ENCODE data around the gene MBD4. TPM values are rescaled to one million over a fixed set of nuclear protein-coding genes. Genes with fewer than 3 reads are reported as not detected.
"Not testable (repeated sequence)": the region's sequence is repeated elsewhere in the genome, so short reads cannot be mapped to it uniquely, and the experiment has no call there.

The MBD4 gene
- 10 to 100 TPM; 17.0 to 32.7 (median 22.5) TPM for polyA plus RNA-seq
- long read RNA-seq, donor 1 = 0 reads
- long read RNA-seq, donor 2, partial matches to known transcripts = 0 of 4 reads
- long read RNA-seq, donor 2, other reads (novel, unspliced or antisense) = 0 of 4 reads
- long read RNA-seq, donor 3, partial matches to known transcripts = 8 of 12 reads
- long read RNA-seq, donor 3, other reads (novel, unspliced or antisense) = 0 of 12 reads
- long read RNA-seq, donor 4 = 0 reads
- long read RNA-seq, donor 5, partial matches to known transcripts = 0 of 1 reads
- long read RNA-seq, donor 5, other reads (novel, unspliced or antisense) = 0 of 1 reads
- long read RNA-seq, donor 6, partial matches to known transcripts = 8 of 13 reads
- long read RNA-seq, donor 6, other reads (novel, unspliced or antisense) = 0 of 13 reads
- long read RNA-seq, donor 7 = 0 reads
- long read RNA-seq, donor 8, partial matches to known transcripts = 0 of 2 reads
- long read RNA-seq, donor 8, other reads (novel, unspliced or antisense) = 0 of 2 reads
- long read RNA-seq, donor 9, partial matches to known transcripts = 0 of 2 reads
- long read RNA-seq, donor 9, other reads (novel, unspliced or antisense) = 0 of 2 reads
- long read RNA-seq, donor 10, partial matches to known transcripts = 6 of 11 reads
- long read RNA-seq, donor 10, other reads (novel, unspliced or antisense) = 0 of 11 reads

DNA sequence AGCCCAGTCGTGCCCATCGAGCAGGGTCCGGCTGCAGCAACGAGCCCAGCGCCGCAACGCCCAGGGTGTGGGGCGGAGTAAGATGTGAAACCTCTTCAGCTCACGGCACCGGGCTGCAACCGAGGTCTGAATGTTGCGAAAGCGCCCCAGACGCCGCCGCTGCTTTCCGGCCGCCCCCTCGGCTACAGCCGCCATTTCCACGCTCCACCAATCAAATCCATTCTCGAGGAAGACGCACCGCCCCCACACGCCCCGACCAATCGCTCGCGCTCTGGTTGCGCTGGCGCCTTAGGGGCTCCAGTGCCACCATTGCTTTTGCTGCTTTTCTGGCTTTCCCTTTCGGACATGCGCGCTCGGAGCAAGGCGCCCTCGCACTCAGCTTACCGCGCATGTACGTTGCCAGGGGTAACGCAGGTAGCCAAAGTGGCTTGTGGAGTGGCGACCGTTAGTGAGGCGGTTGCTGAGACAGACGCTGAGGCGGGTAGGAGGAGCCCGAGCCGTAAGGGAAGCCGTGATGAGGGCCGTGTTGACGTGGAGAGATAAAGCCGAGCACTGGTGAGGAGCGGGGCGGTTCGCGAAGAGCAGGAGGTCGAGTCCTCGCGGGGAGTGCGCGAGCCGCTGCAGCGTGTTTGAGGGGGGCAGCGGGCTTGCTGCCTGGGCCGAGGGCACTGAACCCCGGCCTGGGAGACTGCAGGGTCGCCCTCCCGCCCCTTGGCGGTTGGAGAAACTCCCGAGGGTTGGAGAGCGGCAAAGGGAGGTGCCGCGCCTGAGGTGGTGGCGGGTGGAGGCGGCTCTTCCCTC, at the start of gene MBD4, which contains the start of gene IFT122:
Gene MBD4 (minus strand): TSS at position 132 of the 801 bp plus-strand sequence. CDS start 115 bp downstream, at position 17.
Gene IFT122 (plus strand): TSS at position 408 of the 801 bp plus-strand sequence. CDS start 107 bp downstream, at position 515.
- Histone ChIP-seq H3K9me3 (ENCODE audit: control insufficient read depth in 2 of 2, insufficient read depth in 1 of 2, low read depth in 1 of 2, low read length in 1 of 2) (no peaks in the 10 kb centered on the region), H3K4me1 (ENCODE audit: control insufficient read depth in 3 of 3, insufficient read depth in 2 of 3, low read depth in 1 of 3, low read length in 2 of 3) (peaks cover 3 to 10% (median 8%) of the 10 kb centered on the region in 3 donors), H3K27me3 (ENCODE audit: control insufficient read depth in 3 of 3, insufficient read depth in 3 of 3, low read length in 3 of 3) (no peaks in the 10 kb centered on the region), H3K27ac (ENCODE audit: low read depth in 1 of 3, low read length in 2 of 3) (peak within 1 kb of the TSS; percentile 79 to 92 (median 89)), H3K4me3 (ENCODE audit: low read depth in 1 of 3, low read length in 3 of 3) (peak within 1 kb of the TSS; percentile 54 to 96 (median 79)), H3K36me3 (ENCODE audit: control insufficient read depth in 3 of 3, insufficient read depth in 2 of 3, low read depth in 1 of 3, low read length in 3 of 3) (peaks cover 2 to 7% (median 7%) of the 10 kb centered on the region in 3 donors)
- peak; percentile 70 for FAIRE-seq
- peak; percentile 99 to 100 for DNase-seq
- WGBS, 3 donors = 0 to 1% (median 1%) methylated on average over 67 to 75 of the region's 75 CpGs

DNA sequence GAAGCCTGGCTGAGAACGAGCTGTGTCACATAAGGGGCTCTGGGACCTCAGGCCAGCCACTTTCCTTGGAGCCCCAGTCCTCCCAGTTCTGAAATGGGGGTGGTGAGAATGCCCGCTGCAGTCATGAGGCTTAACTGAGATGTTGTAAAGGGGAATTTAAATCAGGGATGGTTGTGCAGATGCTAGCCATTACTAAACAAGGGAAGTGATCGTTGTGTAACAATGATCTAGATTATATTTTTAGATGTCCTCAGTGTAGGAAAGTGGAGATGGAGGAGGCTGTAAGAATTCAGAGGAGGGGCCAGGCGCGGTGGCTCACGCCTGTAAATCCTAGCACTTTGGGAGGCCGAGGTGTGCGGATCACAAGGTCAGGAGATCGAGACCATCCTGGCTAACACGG, 49.5 kb upstream of the MBD4 start:
- not testable (repeated sequence) for H3K4me3 ChIP-seq (ENCODE audit: low read depth in 1 of 3, low read length in 3 of 3); H3K27me3 ChIP-seq (ENCODE audit: control insufficient read depth in 3 of 3, insufficient read depth in 3 of 3, low read length in 3 of 3); H3K27ac ChIP-seq (ENCODE audit: low read depth in 1 of 3, low read length in 2 of 3); FAIRE-seq; DNase-seq; H3K4me1 ChIP-seq (ENCODE audit: control insufficient read depth in 3 of 3, insufficient read depth in 2 of 3, low read depth in 1 of 3, low read length in 2 of 3); H3K9me3 ChIP-seq (ENCODE audit: control insufficient read depth in 2 of 2, insufficient read depth in 1 of 2, low read depth in 1 of 2, low read length in 1 of 2)
- H3K36me3 ChIP-seq (ENCODE audit: control insufficient read depth in 3 of 3, insufficient read depth in 2 of 3, low read depth in 1 of 3, low read length in 3 of 3) = peaks cover 0 to 60% (median 2%) of the 10 kb centered on the region in 3 donors
- 87 to 98% (median 90%) methylated on average over 10 of the region's 10 CpGs for WGBS, 3 donors

DNA sequence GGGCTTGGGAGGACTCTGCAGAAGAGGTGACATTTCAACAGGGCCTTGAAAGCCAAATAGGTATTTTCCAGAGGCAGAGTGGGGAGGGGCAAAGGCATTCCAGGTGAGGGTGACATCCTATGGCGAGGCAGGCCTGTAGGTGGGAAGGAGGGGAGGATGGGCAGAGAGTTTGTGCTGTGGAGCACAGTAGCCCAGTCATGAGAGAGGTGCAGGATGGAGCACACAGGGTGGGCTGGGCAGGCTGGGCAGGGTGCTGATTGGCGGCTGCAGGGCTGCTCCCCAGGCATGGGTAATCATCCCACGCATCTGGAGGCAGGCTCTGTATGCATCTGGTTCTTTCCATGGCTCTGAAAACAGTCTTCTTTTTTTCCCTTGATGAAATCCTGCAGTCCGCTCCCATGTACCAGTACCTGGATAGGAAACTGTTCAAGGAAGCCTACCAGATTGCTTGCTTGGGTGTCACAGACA, 48.2 kb upstream of the MBD4 start:
- 89 to 97% (median 97%) methylated on average over 3 to 4 of the region's 4 CpGs for WGBS, 3 donors
- not testable (repeated sequence) for DNase-seq; H3K4me1 ChIP-seq (ENCODE audit: control insufficient read depth in 3 of 3, insufficient read depth in 2 of 3, low read depth in 1 of 3, low read length in 2 of 3); FAIRE-seq; H3K27me3 ChIP-seq (ENCODE audit: control insufficient read depth in 3 of 3, insufficient read depth in 3 of 3, low read length in 3 of 3); H3K4me3 ChIP-seq (ENCODE audit: low read depth in 1 of 3, low read length in 3 of 3); H3K27ac ChIP-seq (ENCODE audit: low read depth in 1 of 3, low read length in 2 of 3); H3K9me3 ChIP-seq (ENCODE audit: control insufficient read depth in 2 of 2, insufficient read depth in 1 of 2, low read depth in 1 of 2, low read length in 1 of 2)
- H3K36me3 ChIP-seq (ENCODE audit: control insufficient read depth in 3 of 3, insufficient read depth in 2 of 3, low read depth in 1 of 3, low read length in 3 of 3) = peaks cover 0 to 64% (median 2%) of the 10 kb centered on the region in 3 donors

DNA sequence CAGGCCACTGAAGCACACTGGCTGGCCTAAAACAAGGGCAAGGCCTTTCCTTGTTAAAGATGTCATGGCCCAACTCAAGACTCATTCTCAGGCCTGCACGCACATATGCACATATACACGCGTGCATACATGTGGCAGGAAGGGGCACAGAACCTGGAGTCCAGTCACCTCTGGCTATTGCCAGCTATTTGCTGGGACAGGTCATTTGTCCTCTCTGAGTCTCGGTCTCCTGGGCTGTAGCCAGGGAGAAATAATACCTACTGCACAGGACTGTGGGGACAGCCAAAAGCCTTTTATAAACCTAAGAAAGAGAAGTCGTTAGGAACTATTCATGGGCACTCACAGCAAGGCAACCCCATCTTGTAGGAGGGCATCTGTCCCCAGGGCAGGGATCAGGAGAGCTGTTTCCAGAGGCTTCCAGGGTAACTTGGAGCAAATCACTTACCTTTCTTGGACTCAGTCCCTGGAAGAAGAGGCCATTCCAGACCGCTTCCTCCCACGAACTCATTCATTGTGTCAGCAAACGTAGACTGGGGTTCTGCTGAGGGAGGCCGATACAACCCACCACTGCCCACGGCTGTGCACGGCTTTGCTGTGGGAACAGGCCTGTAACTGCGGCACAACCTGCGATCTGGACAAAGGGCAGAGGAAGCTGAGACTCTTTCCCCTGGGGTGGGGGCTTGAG, 47.6 kb upstream of the MBD4 start:
- FAIRE-seq = no peak
- no peak overlapping the region for H3K27ac ChIP-seq (ENCODE audit: low read depth in 1 of 3, low read length in 2 of 3)
- peaks cover 0 to 5% (median 0%) of the 10 kb centered on the region in 3 donors for H3K4me1 ChIP-seq (ENCODE audit: control insufficient read depth in 3 of 3, insufficient read depth in 2 of 3, low read depth in 1 of 3, low read length in 2 of 3)
- DNase-seq = no peak
- no peaks in the 10 kb centered on the region for H3K9me3 ChIP-seq (ENCODE audit: control insufficient read depth in 2 of 2, insufficient read depth in 1 of 2, low read depth in 1 of 2, low read length in 1 of 2)
- 93 to 94% (median 93%) methylated on average over 13 of the region's 13 CpGs for WGBS, 3 donors
- no peak overlapping the region for H3K4me3 ChIP-seq (ENCODE audit: low read depth in 1 of 3, low read length in 3 of 3)
- H3K36me3 ChIP-seq (ENCODE audit: control insufficient read depth in 3 of 3, insufficient read depth in 2 of 3, low read depth in 1 of 3, low read length in 3 of 3) = peaks cover 0 to 64% (median 2%) of the 10 kb centered on the region in 3 donors
- no peaks in the 10 kb centered on the region for H3K27me3 ChIP-seq (ENCODE audit: control insufficient read depth in 3 of 3, insufficient read depth in 3 of 3, low read length in 3 of 3)

DNA sequence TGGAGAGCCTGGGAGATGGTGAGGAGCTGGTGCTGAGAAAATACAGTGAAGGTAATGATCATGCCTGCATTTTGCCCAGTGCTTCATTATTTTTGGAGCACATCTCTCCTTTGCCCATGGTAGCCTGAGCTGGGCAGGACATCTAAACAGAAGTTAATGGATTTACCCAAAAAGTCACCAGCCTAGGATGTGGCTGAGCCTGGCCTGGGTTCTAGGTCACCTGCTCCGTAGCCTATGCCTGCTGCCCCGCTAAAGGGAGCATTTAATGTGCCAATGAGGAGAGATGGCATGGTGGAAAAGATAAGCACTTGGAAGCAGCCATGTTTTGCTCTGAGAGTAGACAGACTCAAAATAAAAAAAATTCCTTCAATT, 46.9 kb upstream of the MBD4 start:
- Histone ChIP-seq H3K36me3 (ENCODE audit: control insufficient read depth in 3 of 3, insufficient read depth in 2 of 3, low read depth in 1 of 3, low read length in 3 of 3) (peaks cover 2 to 64% (median 2%) of the 10 kb centered on the region in 3 donors), H3K4me3 (ENCODE audit: low read depth in 1 of 3, low read length in 3 of 3) (no peak overlapping the region), H3K27ac (ENCODE audit: low read depth in 1 of 3, low read length in 2 of 3) (peak overlapping the region in 1 of 3 donors; percentile 40), H3K9me3 (ENCODE audit: control insufficient read depth in 2 of 2, insufficient read depth in 1 of 2, low read depth in 1 of 2, low read length in 1 of 2) (no peaks in the 10 kb centered on the region), H3K4me1 (ENCODE audit: control insufficient read depth in 3 of 3, insufficient read depth in 2 of 3, low read depth in 1 of 3, low read length in 2 of 3) (peaks cover 0 to 5% (median 0%) of the 10 kb centered on the region in 3 donors), H3K27me3 (ENCODE audit: control insufficient read depth in 3 of 3, insufficient read depth in 3 of 3, low read length in 3 of 3) (no peaks in the 10 kb centered on the region)
- DNase-seq (no peak), FAIRE-seq (no peak)
- WGBS, 3 donors = 91 to 98% (median 94%) methylated on average over 2 of the region's 2 CpGs

DNA sequence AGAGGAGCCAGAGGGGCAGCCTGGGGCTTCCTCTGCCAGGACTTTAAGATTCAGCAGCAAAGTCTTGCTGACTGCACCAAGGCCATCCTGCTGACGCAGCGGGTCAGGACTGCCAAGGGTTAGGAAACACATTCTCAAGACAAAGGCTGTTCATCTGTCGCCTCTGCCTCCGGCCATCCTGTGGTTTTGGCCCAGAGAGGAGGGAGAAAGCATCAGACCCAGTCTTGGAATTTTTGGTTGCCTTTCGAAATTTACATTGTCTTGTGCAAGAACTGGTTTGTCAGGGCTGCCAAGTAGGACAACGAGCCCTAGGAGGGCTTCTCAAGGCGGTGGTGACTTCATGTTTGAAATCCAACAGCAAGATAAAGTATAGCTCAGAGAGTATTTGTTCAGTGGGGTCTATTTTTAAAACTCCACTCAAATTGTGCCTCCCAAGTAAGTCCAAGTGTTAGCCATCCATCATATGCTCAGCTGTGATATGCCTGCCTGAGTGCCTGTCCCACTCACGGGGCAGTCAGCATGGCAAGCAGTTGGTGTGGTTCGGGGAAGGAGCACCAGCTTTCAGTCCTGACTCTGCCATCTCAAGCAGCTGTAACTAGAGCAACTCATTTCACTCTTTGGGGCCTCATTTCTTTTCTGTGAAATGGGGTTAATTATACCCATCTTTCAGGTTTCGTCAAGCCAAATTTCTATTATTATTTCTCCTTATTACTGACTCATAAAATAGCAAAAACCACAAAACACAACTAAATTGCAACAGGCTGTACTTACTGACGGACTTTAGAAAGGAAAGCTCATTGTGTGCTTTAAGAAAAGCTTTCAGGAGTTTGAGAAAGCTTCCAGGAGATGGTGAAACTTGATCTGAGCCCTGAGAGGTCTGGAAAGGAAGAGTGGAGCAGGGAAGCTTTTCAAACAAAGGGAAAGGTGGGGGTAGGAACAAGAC, 46.2 kb upstream of the MBD4 start:
- 70 to 86% (median 84%) methylated on average over 11 of the region's 11 CpGs for WGBS, 3 donors
- FAIRE-seq (no peak), DNase-seq (no peak)
- Histone ChIP-seq H3K4me3 (ENCODE audit: low read depth in 1 of 3, low read length in 3 of 3) (no peak overlapping the region), H3K36me3 (ENCODE audit: control insufficient read depth in 3 of 3, insufficient read depth in 2 of 3, low read depth in 1 of 3, low read length in 3 of 3) (peaks cover 3 to 60% (median 3%) of the 10 kb centered on the region in 3 donors), H3K9me3 (ENCODE audit: control insufficient read depth in 2 of 2, insufficient read depth in 1 of 2, low read depth in 1 of 2, low read length in 1 of 2) (no peaks in the 10 kb centered on the region), H3K4me1 (ENCODE audit: control insufficient read depth in 3 of 3, insufficient read depth in 2 of 3, low read depth in 1 of 3, low read length in 2 of 3) (peaks cover 0 to 5% (median 0%) of the 10 kb centered on the region in 3 donors), H3K27ac (ENCODE audit: low read depth in 1 of 3, low read length in 2 of 3) (peak overlapping the region in 1 of 3 donors; percentile 59), H3K27me3 (ENCODE audit: control insufficient read depth in 3 of 3, insufficient read depth in 3 of 3, low read length in 3 of 3) (no peaks in the 10 kb centered on the region)

DNA sequence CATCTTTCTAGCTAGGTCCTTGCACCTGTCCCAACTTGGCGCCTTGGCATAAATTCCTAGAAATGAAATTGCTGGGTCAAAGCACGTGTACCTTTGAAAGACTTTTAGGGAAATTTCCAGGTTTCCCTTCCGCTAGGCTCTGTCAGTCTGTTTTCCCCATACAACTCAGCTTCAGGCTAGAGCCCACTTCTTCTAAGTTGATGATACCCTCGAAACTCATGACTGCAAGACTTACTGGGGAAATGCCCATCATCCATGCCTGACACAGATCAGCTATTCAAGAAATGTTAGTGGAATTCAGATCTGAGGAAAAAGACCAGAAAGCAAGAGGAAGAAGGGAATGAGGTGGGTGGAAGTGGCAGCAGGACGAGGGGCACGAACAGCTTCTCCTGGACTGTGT, 45.4 kb upstream of the MBD4 start:
- H3K4me3 ChIP-seq (ENCODE audit: low read depth in 1 of 3, low read length in 3 of 3); H3K9me3 ChIP-seq (ENCODE audit: control insufficient read depth in 2 of 2, insufficient read depth in 1 of 2, low read depth in 1 of 2, low read length in 1 of 2); FAIRE-seq; DNase-seq; H3K27me3 ChIP-seq (ENCODE audit: control insufficient read depth in 3 of 3, insufficient read depth in 3 of 3, low read length in 3 of 3); H3K4me1 ChIP-seq (ENCODE audit: control insufficient read depth in 3 of 3, insufficient read depth in 2 of 3, low read depth in 1 of 3, low read length in 2 of 3): not testable (repeated sequence)
- H3K36me3 ChIP-seq (ENCODE audit: control insufficient read depth in 3 of 3, insufficient read depth in 2 of 3, low read depth in 1 of 3, low read length in 3 of 3) = peaks cover 3 to 57% (median 3%) of the 10 kb centered on the region in 3 donors
- WGBS, 3 donors = 89 to 93% (median 89%) methylated on average over 6 of the region's 6 CpGs
- H3K27ac ChIP-seq (ENCODE audit: low read depth in 1 of 3, low read length in 2 of 3) = peak overlapping the region in 1 of 3 donors; percentile 5
